Stimulated activated CD4-positive, alpha-beta T cell treated with anti-CD3 and anti-CD28 coated beads, Interleukin-12 subunit alpha, Interleukin-12 subunit beta, amount 100 ng/mL, for 48 hours (primary cell): Measurements from ENCODE around the gene APBA2.
"Not testable (repeated sequence)": the region's sequence is repeated elsewhere in the genome, so short reads cannot be mapped to it uniquely, and the experiment has no call there.

Experiments
- DNase-seq, 3 donors: peaks; one replicate each; pipeline ENCODE4 v3.0.0-alpha.2; 2020; ENCODE audit warnings: low read depth in 2 of 3, low spot score in 1 of 3

The APBA2 gene

DNA sequence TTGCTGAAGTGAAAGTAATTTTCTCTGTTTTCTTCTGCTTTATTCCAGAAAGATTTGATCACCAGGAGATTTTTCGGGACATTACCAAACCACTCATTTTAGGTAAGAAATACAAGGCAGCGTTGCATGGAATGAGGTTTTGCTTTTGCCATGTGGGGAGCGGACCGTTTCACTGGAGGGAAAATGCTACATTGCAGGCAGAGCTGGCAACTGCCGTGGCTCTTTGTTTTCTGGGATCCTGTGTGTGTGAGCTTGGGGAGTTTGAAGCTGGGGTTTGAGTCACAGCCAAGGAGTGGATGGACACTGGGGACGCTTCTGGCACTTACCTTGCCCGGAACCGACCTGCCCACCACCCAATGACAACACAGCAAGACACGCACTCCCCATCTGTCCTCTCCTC is 109.9 kb downstream of the APBA2 start:
- DNase-seq = no peak

GRCh38 chr15:28996289-28996688 is 110.5 kb downstream of the APBA2 start:
- DNase-seq = no peak

DNA sequence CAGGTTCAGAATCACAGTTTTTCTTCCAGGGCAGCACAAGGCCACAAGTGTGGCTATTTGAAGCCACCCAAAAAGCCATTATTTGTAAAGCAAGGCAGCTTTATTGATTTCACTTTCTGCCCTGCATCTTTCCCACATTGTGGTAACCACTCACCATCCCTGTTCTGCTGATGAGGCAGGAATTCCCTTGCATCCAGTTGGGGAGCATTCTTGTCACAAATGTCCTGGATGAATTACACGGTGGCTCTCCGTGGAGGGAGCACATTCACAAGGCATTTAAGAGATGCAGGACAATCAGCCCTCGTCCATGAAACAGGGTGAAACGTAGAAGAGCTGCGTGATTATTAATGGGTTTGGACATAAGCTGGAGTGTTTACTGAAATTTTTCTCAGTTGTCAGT is 111.2 kb downstream of the APBA2 start:
- DNase-seq = no peak

DNA sequence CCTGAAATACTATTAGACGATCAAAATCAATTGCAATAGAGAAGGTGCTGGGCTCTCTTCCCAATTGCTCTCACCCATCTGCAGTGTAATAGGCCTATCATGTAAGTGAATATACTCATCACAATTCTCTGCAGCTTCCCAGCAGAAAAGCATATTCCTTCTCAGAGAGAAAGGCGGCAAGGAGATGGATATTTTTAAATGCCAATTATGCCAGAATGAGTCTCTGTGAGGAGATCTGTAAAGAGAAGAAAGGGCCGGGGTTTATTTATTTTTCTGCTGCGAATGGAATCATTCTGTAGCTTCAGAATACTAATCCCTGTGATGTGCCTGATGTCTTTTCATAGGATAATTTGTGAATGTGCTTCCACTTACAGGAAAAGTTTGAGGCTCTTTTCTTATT is 112.0 kb downstream of the APBA2 start:
- no peak for DNase-seq

DNA sequence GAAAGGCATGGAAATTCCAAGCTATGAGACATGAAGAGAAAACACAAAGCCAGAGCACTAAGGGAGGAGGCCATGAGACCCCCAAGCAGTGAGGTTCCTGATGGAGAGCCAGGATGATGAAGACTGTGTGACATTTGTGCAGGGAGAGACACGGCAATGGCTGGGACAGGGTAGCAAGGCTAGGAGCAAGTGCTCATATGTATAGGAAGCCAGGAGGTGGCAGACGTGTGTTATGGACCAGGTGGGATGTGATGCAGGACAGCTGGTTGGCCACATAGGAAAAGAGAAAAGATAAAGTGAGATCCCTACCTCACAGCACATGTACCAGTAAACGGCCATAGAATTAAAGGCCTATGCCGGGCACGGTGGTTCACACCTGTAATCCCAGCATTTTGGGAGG is 112.7 kb downstream of the APBA2 start:
- no peak for DNase-seq

DNA sequence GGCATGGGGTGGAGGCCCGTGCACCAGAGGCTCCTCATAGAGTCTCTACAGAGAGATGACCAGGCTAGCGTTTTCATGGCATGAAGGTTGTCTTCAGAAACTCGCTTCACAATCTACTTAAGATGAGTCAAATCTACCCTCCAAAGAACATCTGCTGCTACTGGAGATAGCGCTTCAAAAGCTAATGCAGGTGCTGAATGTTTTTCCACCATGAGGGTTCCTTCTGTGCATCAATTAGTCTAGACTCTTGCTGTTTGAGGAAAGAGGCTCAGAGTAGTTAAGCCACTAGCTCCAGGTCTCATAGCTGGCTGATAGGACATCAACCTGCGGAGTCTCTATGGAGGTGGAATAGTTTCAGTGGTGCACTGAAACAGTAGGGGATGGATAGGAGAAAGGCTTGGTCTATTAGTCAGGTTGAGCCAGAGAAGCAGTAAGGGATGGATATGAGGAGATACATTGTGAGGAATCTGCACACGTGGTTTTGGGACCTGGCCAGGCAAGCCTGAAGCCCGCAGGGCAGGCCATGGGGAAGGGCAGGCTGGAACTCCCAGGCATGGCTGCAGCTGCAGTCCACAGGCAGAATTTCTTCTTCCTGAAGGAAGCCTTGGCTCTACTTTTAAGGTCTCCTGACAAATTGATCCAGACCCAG is 117.5 kb downstream of the APBA2 start:
- no peak for DNase-seq

DNA sequence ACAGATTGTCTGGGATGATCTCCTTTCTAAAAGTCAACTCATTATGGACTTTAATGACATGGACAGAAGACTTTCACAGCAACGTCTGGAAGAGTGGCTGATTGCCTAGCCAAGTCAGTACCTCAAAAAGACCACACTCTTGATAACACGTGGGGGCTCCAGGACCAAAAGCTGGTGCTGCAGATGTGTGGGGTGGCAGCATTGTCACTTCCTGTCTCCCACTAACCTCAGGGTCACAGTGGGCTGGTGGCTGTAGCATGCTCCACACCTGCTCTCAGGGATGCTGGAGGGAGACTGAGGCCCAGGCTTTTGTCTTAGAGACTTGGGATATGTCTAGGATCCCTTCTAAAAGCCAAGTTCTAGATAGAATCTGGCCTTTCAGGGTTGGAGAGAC is 118.1 kb downstream of the APBA2 start:
- no peak for DNase-seq

DNA sequence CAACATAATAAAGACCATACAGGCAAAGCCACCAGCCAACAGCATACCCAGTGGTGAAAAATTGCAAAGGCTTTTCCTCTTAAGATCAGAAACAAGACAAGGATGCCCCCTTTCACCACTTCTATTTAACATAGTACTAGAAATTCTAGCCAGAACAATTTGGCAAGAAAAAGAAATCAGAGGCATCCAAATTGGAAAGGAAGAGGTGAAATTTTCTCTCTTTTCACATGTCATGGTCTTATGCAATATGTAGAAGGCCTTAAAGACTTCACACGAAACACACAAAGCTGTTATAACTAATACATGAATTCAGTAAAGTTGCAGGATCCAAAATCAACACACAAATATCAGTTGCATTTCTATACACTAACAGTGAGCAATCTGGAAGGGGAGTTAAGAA is 120.2 kb downstream of the APBA2 start:
- no peak for DNase-seq

GRCh38 chr15:29008846-29009245 is 123.1 kb downstream of the APBA2 start:
- no peak for DNase-seq

GRCh38 chr15:29012097-29012496 is 126.3 kb downstream of the APBA2 start:
- no peak for DNase-seq

- no peak for DNase-seq
Measured at GRCh38 chr15:29014493-29014892, 128.7 kb downstream of the APBA2 start.

GRCh38 chr15:29016518-29016917 is 130.7 kb downstream of the APBA2 start:
- DNase-seq = no peak

DNA sequence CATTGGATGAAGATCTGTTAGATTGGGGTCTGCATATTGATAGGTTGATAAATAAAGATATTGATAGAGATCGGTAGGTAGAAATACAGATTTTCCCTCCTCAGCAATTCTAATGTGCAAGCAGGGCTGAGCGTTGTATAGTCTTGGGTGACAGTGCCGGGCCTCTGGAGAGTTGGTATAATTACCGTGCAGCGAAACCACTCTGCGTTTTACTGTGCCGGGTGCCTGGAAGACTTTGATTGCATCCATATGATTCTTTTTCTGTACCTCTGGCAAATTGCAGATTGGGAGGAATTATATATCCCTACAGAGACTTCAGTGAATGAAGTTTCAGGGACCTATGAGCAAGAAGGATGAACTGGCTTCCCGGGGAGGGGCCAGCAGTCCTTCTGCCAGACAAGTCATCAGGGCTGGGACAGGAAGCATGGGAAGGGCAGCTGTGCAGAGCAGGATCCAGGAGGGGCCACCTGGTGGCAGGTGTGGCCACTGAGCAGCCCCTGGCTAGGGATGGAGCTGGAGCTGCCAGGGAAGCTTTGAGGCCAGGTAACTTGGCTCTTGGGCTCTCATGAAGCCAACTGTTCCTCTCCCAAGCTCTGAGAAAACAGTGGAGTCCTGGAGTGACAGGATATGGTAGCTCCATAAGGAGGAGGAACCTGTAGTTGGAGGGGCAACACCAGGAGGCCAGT is 132.5 kb downstream of the APBA2 start:
- no peak for DNase-seq

GRCh38 chr15:29018995-29019976 is 133.5 kb downstream of the APBA2 start:
- DNase-seq = no peak

GRCh38 chr15:29021857-29022256 is 136.1 kb downstream of the APBA2 start:
- no peak for DNase-seq

GRCh38 chr15:29024662-29025061 is 138.9 kb downstream of the APBA2 start:
- no peak for DNase-seq

- DNase-seq = not testable (repeated sequence)
Measured at GRCh38 chr15:29025411-29025810, 139.6 kb downstream of the APBA2 start.

DNA sequence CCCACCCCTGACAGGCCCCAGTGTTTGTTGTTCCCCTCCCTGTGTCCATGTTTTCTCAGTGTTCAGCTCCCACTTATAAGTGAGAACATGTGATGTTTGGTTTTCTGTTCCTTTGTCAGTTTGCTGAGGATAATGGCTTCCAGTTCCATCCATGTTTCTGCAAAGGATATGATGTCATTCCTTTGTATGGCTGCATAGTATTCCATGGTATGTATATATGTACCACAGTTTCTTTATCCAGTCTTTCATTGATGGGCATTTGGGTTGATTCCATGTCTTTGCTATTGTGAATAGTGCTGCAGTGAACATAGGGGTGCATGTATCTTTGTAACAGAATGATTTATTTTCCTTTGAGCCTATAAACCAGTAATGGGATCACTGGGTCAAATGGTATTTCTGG is 142.4 kb downstream of the APBA2 start:
- not testable (repeated sequence) for DNase-seq

DNA sequence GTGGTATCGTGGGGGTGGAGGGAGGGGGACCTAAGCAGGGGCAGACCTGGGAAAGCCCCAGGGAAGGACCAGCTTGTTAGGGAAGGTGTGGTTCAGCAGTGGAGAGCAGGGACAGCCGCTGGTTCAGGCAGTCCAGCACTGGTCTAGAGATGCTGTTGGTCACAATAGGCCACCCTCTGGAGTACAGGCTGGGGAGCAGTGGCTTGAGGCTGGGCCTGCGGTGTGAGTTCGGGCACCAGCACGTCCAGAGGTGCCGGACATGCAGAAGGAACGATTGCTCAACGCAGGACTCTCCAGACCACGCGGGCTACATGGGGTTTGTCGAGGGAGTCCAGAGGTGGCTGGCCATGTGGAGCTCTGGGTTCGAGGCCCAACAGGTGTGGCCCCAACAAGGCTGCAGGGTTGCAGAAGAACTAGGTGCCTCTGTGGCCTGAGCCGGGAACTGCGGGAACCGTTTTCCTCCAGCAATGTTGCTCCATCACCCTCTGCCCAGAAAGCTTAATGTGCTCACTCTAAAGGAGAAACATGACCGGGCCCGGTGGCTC is 143.9 kb downstream of the APBA2 start:
- DNase-seq = no peak

DNA sequence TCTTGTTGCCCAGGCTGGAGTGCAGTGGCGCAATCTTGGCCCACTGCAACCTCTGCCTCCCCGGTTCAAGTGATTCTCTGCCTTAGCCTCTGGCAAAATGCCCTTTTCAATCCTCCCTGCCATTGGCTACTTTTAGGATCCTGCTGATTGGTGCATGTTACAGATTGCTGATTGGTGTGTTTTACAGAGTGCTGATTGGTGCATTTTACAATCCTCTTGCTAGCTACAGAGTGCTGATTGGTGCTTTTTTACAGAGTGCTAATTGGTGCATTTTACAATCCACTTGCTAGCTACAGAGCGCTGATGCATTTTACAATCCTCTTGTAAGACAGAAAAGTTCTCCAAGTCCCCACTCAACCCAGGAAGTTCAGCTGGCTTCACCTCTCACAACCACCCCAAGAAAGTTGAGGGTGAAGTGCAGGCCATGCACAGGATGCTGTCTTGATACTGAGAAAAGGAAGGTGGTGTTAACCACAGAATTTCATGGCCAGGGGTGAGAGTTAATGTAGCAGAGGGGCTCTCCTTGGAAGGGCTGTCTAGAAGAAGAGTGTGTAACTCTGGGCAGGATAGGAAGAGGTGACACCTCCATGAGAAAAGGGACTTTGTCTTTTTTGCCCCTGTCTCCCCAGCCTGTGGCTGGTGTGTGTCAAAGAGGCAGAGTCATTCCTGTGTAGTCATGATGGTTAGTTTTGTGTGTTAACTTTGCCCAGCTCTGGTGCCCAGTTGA is 145.9 kb downstream of the APBA2 start:
- no peak for DNase-seq

DNA sequence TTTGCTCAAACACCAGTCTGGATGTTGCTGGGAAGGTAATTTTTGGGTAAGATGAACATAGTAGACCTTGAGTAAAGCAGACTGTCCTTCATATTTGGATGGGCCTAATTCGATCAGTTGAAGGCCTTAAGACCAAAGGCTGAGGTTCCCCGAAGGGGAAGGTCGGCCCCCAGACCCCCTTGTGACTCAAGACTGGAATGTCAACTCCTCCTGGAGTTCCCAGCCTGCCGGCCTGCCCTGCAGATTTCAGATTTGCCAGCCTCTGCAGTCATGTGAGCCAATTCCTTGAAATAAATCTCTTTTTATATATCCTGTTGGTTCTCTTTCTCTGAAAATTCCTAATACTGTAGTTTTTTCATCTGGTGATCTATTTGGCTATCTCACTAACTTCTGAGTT is 146.5 kb downstream of the APBA2 start:
- no peak for DNase-seq
